GM23338 (cell line): Measurements from ENCODE around the gene ZNF469.

ENCODE experiments used
- CTCF ChIP-seq, 2 experiments: fragments of 200-600 bp in 1 of 2; sonication (generic) in 1 of 2; conservative IDR thresholded peaks; 2 replicates each; pipeline versions ENCODE4 v1.5.1 to v1.6.1; 2016 to 2017; ENCODE audit warnings: antibody characterized with exemption in 2 of 2, low read depth in 2 of 2, mild to moderate bottlenecking in 2 of 2, moderate library complexity in 1 of 2
- EZH2 ChIP-seq: fragments of 200-600 bp; sonication (generic); IDR thresholded peaks from one replicate; pipeline ENCODE4 v1.8.0; 2017; ENCODE audit warnings: antibody characterized with exemption, mild to moderate bottlenecking, low read depth; ENCODE audit not compliant: unreplicated experiment
- EZH2phosphoT487 ChIP-seq: fragments of 200-600 bp; sonication (generic); IDR thresholded peaks from one replicate; pipeline ENCODE4 v1.8.1; 2018; ENCODE audit warnings: antibody characterized with exemption; ENCODE audit not compliant: unreplicated experiment
- JUNB ChIP-seq: IDR thresholded peaks from one replicate; pipeline ENCODE4 v1.6.1; 2016; ENCODE audit warnings: antibody characterized with exemption; ENCODE audit not compliant: unreplicated experiment
- POLR2AphosphoS5 ChIP-seq: IDR thresholded peaks from 2 replicates; pipeline ENCODE4 v1.6.1; 2016; ENCODE audit warnings: antibody characterized with exemption, low read depth
- REST ChIP-seq: IDR thresholded peaks from one replicate; pipeline ENCODE4 v1.6.1; 2018; ENCODE audit warnings: antibody characterized with exemption; ENCODE audit not compliant: unreplicated experiment

- TF ChIP-seq CTCF (conservative IDR thresholded peaks at IDR 0.05; ENCODE audit: low read depth in 2 of 2) (peak; percentile 23 to 53), EZH2 (no peak), POLR2AphosphoS5 (no peak), JUNB (no peak), EZH2phosphoT487 (no peak), REST (no peak)
Measured at GRCh38 chr16:88403794-88404581, 21.2 kb downstream of the ZNF469 start.
